SK-N-SH treated with all-trans-retinoic acid at 6 μM for 48 hours (cell line): ENCODE data around the gene SEMA4C.

ENCODE experiments used
- ZFP30 ChIP-seq: fragments of 450-650 bp; formaldehyde crosslinking; IDR thresholded peaks from 2 replicates; pipeline ENCODE4 v1.5.0; 2022; ENCODE audit warnings: mild to moderate bottlenecking, moderate library complexity
- ZNF8 ChIP-seq: fragments of 450-650 bp; formaldehyde crosslinking; IDR thresholded peaks from 2 replicates; pipeline ENCODE4 v1.5.0; 2020; ENCODE audit warnings: mild to moderate bottlenecking, moderate library complexity

- TF ChIP-seq ZNF8 (CRISPR knock-in tag) (no peak), ZFP30 (CRISPR knock-in tag) (no peak)
These were observed 39.8 kb downstream of the SEMA4C start for GRCh38 chr2:96830044-96830562.
